ENCODE measurements around the gene ALG11.

ALG11 gene

DNA sequence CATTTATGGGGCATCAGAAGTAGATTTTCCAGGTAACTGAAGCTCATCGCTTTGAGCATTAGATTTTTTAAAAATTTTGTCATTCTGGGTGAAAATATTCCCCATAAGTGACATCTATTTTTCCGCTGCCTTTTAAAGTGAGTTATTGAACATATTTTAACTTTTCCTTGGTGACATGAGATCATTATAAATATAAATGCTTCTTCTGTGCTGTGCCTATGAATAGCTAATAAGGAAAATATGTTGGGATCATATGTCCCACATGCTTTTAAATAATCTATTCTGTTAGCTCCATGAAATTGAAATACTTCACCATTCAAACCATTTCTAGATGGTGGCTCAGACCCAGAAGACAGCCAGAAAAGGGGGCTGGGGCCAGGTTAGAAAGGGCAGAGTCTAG lies 15.0 kb upstream of the ALG11 start:
- DNase-seq (ENCODE audit: low read depth) = no peak

- DNase-seq (ENCODE audit: low read depth) = no peak
Measured at GRCh38 chr13:51997641-51998330, 14.4 kb upstream of the ALG11 start.

DNA sequence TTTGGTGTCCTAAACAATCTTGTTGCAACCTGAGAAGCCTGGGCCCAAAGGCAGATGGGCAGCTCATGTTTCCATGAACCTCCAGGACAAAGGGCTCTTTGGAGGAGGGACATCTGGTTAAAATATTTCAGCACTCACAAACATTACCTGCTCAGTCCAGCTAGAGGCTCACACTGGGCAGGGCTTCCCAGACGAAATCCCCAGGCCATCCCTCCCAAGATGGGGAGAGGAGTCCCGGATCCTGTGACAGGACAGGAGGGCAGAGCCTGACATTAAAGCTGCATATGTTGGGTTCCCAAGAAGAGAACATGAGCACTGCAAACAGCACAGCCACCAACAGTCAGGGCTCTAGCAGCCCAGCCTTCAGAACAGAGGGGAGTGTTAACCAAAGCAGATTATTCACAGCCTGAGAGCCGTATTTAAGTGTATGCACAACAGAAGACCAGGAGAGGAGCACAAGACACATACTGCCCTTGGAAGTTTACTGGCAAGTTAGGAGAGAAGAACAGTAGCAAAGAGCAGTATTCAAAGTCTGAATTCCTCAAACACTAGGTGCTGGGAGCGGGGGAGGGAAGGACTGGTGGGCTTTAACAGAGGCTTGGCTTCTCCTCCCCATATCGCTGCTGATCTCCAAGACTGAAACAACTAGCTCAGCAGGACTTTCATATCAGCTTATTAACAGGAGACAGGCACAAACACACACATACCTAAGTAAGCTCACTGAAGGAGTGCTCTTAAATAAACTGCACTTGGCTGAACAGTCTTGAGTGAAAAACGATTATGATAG lies 13.3 kb upstream of the ALG11 start:
- no peak for DNase-seq (ENCODE audit: low read depth)

- no peak for DNase-seq (ENCODE audit: low read depth)
Measured at GRCh38 chr13:51999510-51999911, 12.7 kb upstream of the ALG11 start.

DNA sequence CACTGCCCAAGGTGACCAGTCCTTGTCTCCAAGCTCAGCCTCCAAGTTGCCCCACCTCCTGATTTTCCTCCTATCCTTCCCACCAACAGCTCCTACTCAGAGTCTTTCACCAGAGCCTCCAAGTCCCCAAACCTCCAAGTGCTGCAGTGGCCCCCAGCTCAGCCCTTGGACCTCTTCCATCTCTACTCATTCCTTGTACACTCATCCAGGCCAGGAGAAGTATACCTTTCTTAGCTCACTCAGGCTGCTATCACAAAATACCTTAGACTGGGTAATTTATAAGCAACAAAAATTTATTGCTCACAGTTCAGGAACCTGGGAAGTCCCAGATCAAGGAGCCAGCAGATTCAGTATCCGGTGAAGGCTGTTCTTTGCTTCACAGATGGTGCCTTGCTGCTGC lies 12.3 kb upstream of the ALG11 start:
- no peak for DNase-seq (ENCODE audit: low read depth)

DNA sequence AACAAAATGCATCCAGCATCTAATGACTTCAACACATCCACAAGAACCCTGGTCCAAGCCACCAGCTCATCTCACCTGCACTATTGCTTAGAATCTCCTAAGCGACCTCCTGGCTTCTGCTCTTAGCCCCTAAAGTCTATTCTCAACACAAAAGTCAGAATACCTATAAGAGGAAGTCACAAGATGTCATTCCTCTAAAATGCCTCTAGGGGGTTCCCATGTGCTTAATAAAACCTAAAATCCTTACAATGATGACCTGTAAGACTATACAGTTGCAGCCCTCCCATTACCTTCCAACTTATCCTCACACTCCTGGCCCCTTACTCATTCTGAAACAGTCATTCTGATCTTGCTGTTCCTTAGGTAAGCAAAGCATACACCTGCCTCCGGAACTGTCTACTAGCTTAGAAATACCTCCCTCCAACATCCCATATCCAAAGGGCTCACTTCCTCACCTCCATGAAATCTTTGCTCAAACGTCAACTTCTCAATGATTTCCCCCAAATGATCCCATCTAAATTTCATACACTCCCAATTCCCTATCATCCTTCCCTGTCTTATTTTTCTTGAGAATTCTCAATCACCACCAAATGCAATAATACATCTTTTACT lies 11.0 kb upstream of the ALG11 start:
- no peak for DNase-seq (ENCODE audit: low read depth)

DNA sequence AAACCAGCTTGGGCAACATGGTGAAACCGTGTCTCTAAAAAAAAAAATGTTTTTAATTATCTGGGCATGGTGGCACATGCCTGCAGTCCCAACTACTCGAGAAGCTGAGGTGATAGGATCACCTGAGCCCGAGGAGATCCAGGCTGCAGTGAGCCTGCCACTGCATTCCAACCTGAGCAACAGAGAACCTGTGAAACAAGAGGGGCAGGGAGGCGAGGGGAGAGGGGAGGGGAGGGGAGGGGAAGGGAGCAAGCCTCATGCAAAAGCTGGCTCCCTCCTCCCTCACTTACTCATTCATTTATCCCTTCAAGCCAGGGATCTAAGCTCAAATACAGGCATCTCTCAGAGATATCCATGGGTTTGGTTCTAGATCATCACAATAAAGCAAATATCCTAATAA lies 9.8 kb upstream of the ALG11 start:
- no peak for DNase-seq (ENCODE audit: low read depth)

DNA sequence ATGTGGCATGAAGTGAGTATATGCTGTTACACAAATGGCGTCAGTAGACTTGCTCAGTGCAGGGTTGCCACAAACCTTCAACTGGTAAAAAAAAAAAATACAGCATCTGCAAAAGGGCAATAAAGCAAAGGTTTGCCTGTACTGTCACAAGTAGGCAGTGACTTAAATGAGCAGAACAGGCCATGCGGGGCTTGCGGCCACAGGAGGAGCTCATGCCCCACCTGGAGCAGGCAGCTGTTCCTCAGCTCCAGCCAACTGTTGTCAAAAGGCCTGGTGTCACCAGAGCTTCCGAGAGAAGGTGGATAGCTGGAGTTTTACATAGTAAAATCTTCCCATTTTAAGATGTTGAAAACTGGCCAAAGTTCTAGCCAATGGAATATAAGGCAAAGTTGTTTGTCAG lies 8.7 kb upstream of the ALG11 start:
- DNase-seq (ENCODE audit: low read depth) = no peak

DNA sequence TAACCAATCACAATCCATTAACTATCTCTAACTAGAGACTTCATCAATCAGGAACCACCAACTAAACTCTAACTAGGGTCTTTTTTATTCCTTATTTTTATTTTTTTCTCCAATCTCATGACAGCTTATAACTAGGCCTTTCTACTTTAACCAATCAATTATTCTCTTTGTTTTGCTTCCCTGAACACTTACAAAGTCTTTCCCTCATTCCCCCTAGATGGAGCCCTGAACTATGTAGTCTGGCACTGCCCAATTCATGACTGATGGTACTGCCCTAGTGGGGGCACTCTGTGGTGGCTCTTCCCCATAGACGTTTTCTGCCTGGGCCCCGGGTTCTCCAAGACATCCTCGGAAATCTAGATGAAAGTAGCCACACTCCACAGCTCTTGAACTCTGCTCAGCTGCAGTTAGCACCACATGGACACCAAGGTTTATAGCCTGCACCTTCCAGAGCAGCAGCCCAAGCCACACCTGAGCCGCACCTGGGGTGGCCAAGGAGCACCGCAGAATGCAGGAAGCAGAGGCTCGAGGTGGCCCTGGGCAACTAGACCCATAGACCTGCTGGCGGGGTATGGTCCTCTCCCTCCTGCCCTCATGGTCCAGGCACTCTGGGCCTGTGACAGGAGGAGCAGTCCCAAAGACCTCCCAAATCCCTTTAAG lies 7.6 kb upstream of the ALG11 start:
- no peak for DNase-seq (ENCODE audit: low read depth)

DNA sequence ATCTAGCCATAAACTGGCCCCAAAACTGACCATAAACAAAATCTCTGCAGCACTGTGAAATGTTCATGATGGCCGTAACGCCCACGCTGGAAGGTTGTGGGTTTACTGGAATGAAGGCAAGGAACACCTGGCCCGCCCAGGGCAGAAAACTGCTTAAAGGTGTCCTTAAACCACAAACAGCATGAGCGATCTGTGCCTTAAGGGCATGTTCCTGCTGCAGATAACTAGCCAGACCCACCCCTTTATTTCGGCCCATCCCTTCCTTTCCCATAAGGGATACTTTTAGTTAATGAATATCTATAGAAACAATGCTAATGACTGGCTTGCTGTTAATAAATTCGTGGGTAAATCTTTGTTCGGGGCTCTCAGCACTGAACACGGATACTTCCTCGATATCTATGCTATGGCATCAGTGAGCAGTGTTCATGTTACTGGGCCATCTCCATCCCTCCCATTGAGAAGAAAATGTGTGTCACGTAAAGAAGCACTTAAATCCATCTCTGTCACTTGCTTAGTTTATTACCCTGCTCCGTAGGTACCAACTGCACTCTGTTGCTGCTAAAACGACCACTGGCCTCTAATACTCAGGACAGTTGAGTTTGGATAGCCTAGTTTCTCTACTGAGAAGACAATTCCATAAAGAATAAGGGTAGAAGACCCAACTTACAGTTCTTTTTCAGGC lies 6.2 kb upstream of the ALG11 start:
- DNase-seq (ENCODE audit: low read depth) = no peak

DNA sequence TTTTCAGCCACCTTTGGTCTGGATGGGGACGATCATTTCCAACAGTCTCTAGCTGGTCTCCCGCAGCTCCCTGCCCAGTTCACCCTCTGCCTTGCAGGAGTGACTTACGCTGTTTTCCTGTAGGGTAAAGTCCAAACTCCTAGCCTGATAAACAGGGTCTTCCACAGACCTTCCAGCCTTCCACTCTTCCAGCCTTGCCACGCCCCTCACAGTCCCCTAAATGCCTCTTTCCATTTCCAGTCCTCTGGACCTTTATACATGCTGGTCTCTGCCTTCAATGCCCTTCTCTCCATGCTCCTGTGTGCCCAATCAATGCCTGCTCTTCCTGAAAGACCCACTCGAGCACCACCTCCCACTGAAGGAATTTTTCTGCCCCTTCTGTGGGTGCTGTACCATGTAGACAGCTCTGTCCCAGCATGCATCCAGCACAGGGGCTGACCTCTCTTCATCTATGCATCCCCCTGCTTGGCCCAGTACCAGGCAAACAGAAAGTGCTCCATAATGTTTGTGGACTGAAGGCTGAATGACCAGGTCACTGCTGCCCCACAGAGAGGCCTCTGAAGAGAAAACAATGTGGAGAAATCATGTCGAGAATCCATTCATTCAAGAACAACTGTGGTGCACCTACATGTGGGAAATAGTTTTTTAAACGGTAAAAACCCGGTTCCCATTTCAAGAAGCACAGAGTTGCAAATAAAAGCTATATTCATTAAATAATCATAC lies 5.5 kb upstream of the ALG11 start:
- no peak for DNase-seq (ENCODE audit: low read depth)

DNA sequence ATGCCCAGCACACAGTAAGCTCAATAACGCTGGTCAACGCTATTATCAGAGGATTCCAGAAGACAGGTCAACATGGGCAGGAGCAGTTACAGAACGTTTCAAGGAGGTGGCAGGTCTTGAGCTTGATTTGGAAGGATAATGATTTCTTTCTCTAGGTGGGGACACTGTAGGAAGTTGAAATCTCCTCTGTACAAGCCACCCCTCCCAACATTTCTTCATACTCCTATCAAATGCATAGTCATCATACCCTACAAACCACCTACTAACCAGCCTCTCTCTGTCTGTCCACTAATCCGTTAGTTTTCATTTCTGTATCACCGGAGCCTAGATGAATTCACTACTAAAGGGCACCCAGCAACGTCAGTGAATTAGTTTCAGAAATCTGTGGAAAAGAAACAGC lies 2.3 kb upstream of the ALG11 start:
- no peak for DNase-seq (ENCODE audit: low read depth)

DNA sequence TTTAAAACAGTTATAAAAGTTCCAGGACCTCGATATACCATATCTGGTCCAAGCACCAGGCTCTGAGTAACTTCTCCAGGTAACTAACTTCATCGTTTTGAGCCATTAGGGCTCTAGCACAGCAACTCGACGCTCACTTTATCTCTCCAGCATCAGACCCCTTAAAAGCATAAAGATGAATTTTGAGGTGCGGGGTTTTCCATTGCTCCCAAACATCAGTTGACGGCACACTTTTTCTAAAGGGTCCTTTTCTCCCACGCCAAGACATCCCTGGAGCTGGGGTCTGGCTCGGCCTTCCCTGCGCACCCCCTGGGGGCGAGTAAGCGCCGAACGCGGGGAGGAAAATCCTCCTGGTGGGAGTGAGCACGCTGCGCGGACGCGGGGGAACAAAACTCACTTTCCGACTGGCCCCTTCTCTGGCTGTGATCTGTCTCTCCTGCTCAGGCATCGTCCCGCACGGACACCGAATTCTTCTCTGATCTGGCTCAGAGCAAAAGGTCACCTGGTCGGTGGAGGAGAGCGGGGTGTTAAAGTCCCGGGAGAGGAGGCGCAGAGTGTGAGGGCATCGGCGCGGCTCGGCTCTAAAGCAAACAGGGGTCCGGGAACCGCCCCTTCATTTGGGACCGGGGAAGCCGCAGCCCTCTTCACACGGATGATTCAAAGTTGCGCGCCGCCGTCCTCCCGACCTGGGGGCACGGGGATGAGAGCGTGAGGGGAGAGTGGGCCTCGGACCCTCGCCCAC lies 1.1 kb upstream of the ALG11 start, which contains the start of gene ATP7B:
TSS of gene ATP7B (minus strand) at position 561 of the 742 bp plus-strand sequence. CDS start at position 448, 113 bp downstream.
- DNase-seq (ENCODE audit: low read depth) = no peak

DNA sequence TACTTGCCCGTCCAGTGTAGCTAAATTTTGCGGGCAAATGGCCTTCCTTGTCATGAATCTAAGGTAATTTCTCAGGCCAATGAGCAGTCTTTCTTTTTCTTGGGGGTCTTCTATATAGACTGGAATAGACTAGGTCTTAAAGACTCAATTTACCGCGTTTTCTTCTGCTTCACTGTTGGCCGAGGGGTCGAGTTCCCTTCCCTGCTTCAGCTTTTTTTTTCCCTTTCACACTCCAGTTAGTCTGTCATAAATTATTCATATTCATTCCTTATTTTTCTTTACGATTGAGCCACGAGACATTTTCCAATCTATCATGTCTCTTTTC lies 276 bp downstream of the ALG11 start:
- no peak for DNase-seq (ENCODE audit: low read depth)

- no peak for DNase-seq (ENCODE audit: low read depth)
Measured at GRCh38 chr13:52016296-52016695, 4.1 kb downstream of the ALG11 start.

DNA sequence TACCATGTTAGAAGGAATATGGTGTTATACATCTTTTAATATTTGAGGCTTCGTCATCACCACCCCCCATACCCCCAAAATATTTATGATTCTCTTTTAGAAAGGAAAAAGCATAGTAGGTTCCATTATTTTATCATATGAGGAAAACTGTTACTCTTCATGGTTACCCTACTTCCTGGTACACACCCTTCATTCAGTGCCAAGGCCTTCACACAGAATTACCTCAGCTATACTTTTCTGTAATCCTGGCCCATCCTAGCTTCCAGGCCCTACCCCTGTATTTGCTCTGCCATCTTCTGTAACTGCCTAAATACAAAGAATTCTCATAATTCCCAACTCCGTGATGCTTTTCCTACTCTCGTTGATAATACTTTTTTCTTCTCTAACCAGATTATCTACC lies 8.0 kb downstream of the ALG11 start:
- DNase-seq (ENCODE audit: low read depth) = no peak

- no peak for DNase-seq (ENCODE audit: low read depth)
Measured at GRCh38 chr13:52022356-52022755, 10.2 kb downstream of the ALG11 start.

GRCh38 chr13:52024481-52024880 lies 12.3 kb downstream of the ALG11 start, which contains the start of gene UTP14C:
UTP14C (plus strand) TSS chr13:52024691; CDS start chr13:52028805, 4,114 bp downstream.
- DNase-seq (ENCODE audit: low read depth) = no peak

- no peak for DNase-seq (ENCODE audit: low read depth)
Measured at GRCh38 chr13:52025475-52026245, 13.5 kb downstream of the ALG11 start.

- no peak for DNase-seq (ENCODE audit: low read depth)
Measured at GRCh38 chr13:52026246-52026626, 14.0 kb downstream of the ALG11 start.

Measured in T follicular helper cell (primary cell).